HepG2 (cell line): ENCODE results near the gene HAT1. TPM values are rescaled to one million over a fixed set of nuclear protein-coding genes. Genes with fewer than 3 reads are reported as not detected.
A peak's percentile ranks its signal among the peaks of the same experiment; 100 is the strongest.

Experiments used
- ATF2 ChIP-seq: sonication (generic); formaldehyde crosslinking; IDR thresholded peaks from 2 replicates; pipeline ENCODE4 v1.4.0; 2020; ENCODE audit warnings: missing genetic modification reagents
- BCL3 ChIP-seq: sonication (generic); formaldehyde crosslinking; IDR thresholded peaks from 2 replicates; pipeline ENCODE4 v1.5.1; 2020; ENCODE audit warnings: mild to moderate bottlenecking, missing genetic modification reagents, moderate library complexity
- ETV5 ChIP-seq: IDR thresholded peaks from 2 replicates; pipeline ENCODE4 v1.6.1; 2018; ENCODE audit warnings: missing biosample characterization, missing genetic modification reagents, inconsistent platforms, borderline replicate concordance
- FOXO1 ChIP-seq: sonication (generic); formaldehyde crosslinking; IDR thresholded peaks from 2 replicates; pipeline ENCODE4 v1.4.0; 2020; ENCODE audit warnings: missing genetic modification reagents
- SALL1 ChIP-seq: sonication (generic); formaldehyde crosslinking; IDR thresholded peaks from 2 replicates; pipeline ENCODE4 v1.8.0; 2022; ENCODE audit warnings: mild to moderate bottlenecking, missing genetic modification reagents
- TSC22D2 ChIP-seq: sonication (generic); formaldehyde crosslinking; IDR thresholded peaks from 2 replicates; pipeline ENCODE4 v1.5.1; 2020; ENCODE audit warnings: missing genetic modification reagents, mild to moderate bottlenecking, borderline replicate concordance
- ZNF652 ChIP-seq: IDR thresholded peaks from 2 replicates; pipeline ENCODE4 v1.6.1; 2016; ENCODE audit warnings: low read depth, borderline replicate concordance
- ZNF687 ChIP-seq: sonication (generic); formaldehyde crosslinking; IDR thresholded peaks from 2 replicates; pipeline ENCODE4 v1.5.1; 2020; ENCODE audit warnings: mild to moderate bottlenecking, missing genetic modification reagents, moderate library complexity
- polyA plus RNA-seq, 8 experiments: library from polyadenylated mRNA; depleted of rRNA in 3 of 8; stranded (reverse) in 7 of 8; unstranded in 1 of 8; fragments of >200 nt; fragmentation: Illumina TruSeq in 4 of 8; extraction: Trizol in 4 of 8; gene quantifications; 2 replicates each; pipeline versions ENCODE4 v1.2.1 to v1.2.3, GENCODE V29; 2011 to 2016; ENCODE audit warnings: low read depth in 4 of 8, missing spikeins in 1 of 8, mixed read lengths in 1 of 8; ENCODE audit not compliant: insufficient read depth in 1 of 8
- total RNA-seq, 5 experiments: library from RNA; depleted of rRNA; stranded (reverse); fragments of >200 nt; fragmentation: Illumina TruSeq; extraction: Trizol; gene quantifications; 2 replicates each; pipeline ENCODE4 v1.2.3, GENCODE V29; 2016; ENCODE audit warnings: low read depth in 1 of 5
- TF ChIP-seq, protein P1 (sequence below): sonication (generic); formaldehyde crosslinking; IDR thresholded peaks from one replicate; pipeline ENCODE4 v1.5.1; 2020; ENCODE audit warnings: mild to moderate bottlenecking, missing genetic modification reagents; ENCODE audit errors: not compliant biosample characterization
- TF ChIP-seq, protein P2 (sequence below): sonication (generic); formaldehyde crosslinking; IDR thresholded peaks from 2 replicates; pipeline ENCODE4 v1.5.0; 2020; ENCODE audit warnings: missing genetic modification reagents

The HAT1 gene
- total and polyA plus RNA-seq, 2 of the 13 experiments (the other 11 are each of a cell fraction or from before 2014, with no cell fraction given): 45.4 to 119 TPM

DNA sequence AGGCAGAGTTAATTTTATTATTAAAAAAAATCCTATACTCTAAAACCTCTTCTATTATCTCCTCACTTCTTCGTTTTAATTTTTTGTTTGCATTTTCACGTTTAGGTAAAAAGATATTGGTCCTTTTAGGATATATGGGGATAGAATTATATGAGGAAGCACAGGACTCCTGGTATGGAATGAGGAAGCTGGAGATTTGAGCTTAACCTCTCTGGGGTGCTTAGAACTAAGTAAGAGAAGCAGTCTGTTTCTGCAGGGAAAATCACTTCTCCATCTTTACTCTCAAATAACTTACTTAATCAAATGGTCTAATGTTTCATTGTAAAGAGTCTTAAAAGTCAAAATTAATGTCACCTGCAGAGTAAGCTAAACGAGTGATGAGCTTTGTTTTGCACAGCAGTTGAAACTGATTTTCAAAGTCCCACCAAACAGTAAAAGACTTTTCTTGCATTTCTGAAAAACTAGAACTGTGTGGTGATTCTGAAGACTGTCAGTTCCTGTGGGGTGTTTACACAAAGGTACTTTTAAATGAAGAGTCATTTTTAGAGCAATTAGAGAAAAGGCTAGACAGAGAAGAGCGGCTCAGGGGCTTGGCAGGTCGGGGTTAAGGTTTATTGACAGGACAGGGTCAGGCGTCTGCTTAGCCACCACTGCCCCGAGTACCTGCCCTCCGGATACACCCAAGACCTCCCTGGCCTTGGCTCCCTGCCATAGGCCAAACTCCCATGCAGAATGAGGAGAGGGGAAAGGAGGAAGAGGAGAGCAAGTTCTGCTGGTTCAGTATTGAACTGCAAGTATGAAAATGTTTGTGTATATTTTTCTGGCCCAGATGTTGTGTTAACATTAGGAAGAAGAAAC, 99.0 kb downstream of the HAT1 start (continued):
- TF ChIP-seq, protein P1, sequence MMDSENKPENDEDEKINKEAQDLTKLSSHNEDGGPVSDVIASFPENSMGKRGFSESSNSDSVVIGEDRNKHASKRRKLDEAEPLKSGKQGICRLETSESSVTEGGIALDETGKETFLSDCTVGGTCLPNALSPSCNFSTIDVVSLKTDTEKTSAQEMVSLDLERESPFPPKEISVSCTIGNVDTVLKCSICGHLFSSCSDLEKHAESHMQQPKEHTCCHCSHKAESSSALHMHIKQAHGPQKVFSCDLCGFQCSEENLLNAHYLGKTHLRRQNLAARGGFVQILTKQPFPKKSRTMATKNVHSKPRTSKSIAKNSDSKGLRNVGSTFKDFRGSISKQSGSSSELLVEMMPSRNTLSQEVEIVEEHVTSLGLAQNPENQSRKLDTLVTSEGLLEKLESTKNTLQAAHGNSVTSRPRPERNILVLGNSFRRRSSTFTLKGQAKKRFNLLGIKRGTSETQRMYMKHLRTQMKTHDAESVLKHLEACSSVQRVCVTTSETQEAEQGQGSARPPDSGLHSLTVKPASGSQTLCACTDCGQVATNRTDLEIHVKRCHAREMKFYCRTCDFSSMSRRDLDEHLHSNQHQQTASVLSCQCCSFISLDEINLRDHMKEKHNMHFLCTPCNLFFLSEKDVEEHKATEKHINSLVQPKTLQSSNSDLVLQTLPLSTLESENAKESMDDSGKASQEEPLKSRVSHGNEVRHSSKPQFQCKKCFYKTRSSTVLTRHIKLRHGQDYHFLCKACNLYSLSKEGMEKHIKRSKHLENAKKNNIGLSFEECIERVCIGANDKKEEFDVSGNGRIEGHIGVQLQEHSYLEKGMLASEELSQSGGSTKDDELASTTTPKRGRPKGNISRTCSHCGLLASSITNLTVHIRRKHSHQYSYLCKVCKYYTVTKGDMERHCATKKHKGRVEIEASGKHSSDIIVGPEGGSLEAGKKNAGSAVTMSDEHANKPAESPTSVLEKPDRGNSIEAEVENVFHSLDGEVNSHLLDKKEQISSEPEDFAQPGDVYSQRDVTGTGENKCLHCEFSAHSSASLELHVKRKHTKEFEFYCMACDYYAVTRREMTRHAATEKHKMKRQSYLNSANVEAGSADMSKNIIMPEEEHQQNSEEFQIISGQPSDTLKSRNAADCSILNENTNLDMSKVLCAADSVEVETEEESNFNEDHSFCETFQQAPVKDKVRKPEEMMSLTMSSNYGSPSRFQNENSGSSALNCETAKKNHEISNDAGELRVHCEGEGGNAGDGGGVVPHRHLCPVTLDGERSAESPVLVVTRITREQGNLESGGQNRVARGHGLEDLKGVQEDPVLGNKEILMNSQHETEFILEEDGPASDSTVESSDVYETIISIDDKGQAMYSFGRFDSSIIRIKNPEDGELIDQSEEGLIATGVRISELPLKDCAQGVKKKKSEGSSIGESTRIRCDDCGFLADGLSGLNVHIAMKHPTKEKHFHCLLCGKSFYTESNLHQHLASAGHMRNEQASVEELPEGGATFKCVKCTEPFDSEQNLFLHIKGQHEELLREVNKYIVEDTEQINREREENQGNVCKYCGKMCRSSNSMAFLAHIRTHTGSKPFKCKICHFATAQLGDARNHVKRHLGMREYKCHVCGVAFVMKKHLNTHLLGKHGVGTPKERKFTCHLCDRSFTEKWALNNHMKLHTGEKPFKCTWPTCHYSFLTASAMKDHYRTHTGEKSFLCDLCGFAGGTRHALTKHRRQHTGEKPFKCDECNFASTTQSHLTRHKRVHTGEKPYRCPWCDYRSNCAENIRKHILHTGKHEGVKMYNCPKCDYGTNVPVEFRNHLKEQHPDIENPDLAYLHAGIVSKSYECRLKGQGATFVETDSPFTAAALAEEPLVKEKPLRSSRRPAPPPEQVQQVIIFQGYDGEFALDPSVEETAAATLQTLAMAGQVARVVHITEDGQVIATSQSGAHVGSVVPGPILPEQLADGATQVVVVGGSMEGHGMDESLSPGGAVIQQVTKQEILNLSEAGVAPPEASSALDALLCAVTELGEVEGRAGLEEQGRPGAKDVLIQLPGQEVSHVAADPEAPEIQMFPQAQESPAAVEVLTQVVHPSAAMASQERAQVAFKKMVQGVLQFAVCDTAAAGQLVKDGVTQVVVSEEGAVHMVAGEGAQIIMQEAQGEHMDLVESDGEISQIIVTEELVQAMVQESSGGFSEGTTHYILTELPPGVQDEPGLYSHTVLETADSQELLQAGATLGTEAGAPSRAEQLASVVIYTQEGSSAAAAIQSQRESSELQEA: no peak
- peak; percentile 83; the same call in 1 of the 2 replicates for TF ChIP-seq ETV5
- TF ChIP-seq FOXO1 (CRISPR knock-in tag): peak; percentile 32; the same call in 1 of the 2 replicates
- TF ChIP-seq BCL3 (CRISPR knock-in tag): no peak
- TF ChIP-seq ATF2 (CRISPR knock-in tag): no peak
- peak; percentile 51 for TF ChIP-seq ZNF687
- TF ChIP-seq, protein P2, sequence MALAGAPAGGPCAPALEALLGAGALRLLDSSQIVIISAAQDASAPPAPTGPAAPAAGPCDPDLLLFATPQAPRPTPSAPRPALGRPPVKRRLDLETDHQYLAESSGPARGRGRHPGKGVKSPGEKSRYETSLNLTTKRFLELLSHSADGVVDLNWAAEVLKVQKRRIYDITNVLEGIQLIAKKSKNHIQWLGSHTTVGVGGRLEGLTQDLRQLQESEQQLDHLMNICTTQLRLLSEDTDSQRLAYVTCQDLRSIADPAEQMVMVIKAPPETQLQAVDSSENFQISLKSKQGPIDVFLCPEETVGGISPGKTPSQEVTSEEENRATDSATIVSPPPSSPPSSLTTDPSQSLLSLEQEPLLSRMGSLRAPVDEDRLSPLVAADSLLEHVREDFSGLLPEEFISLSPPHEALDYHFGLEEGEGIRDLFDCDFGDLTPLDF: no peak
- peak; percentile 72; the same call in 1 of the 2 replicates for TF ChIP-seq ZNF652
- TF ChIP-seq TSC22D2 (CRISPR knock-in tag): no peak
- peak; percentile 84 for TF ChIP-seq SALL1
